ENCODE data around the gene GAK.

Gene GAK

DNA sequence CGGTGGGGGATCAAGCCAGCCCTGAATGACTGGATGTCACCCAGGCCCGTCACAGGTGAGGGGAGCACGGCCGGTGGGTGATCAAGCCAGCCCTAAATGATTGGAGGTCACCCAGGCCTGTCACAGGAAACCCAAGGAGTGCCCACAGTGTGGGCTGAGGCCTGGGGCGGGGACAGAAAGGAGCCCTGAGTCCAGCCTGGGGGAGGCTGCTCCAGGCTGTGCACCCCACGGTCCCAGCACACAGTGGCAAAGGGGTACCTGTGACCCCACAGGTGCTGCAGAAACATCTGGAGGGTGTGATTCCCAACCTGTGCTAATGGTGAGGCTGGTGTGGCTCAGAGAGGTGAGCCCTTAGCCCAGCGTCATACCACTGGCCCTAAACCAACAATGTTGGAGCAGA lies 100.0 kb downstream of the GAK start:
- no peak for DNase-seq (ENCODE audit: low read depth)
- H3K4me3 ChIP-seq (ENCODE audit: low read length), result no peak overlapping the region
- TF ChIP-seq, protein P1, sequence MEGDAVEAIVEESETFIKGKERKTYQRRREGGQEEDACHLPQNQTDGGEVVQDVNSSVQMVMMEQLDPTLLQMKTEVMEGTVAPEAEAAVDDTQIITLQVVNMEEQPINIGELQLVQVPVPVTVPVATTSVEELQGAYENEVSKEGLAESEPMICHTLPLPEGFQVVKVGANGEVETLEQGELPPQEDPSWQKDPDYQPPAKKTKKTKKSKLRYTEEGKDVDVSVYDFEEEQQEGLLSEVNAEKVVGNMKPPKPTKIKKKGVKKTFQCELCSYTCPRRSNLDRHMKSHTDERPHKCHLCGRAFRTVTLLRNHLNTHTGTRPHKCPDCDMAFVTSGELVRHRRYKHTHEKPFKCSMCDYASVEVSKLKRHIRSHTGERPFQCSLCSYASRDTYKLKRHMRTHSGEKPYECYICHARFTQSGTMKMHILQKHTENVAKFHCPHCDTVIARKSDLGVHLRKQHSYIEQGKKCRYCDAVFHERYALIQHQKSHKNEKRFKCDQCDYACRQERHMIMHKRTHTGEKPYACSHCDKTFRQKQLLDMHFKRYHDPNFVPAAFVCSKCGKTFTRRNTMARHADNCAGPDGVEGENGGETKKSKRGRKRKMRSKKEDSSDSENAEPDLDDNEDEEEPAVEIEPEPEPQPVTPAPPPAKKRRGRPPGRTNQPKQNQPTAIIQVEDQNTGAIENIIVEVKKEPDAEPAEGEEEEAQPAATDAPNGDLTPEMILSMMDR (IDR thresholded peaks at IDR 0.05; ENCODE audit: insufficient read depth, low read depth, low read length, missing control alignments), result no peak

DNA sequence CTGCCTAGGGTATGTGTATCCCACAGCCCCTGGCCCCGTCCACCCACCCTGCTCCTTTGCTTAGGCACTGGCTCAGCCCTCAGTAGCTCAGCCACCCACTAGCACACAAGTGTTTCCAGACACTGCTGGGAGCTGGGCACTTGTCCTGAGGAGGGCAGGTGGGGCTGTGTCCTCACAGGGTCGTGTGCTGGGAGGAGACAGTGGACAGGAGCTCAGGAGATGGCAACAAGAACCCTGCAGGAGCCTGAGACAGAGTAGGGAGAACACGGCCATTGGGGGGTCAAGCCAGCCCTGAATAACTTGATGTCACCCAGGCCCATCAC lies 100.7 kb downstream of the GAK start:
- TF ChIP-seq, protein P1 (IDR thresholded peaks at IDR 0.05; ENCODE audit: insufficient read depth, low read depth, low read length, missing control alignments), result no peak
- DNase-seq (ENCODE audit: low read depth), result no peak

DNA sequence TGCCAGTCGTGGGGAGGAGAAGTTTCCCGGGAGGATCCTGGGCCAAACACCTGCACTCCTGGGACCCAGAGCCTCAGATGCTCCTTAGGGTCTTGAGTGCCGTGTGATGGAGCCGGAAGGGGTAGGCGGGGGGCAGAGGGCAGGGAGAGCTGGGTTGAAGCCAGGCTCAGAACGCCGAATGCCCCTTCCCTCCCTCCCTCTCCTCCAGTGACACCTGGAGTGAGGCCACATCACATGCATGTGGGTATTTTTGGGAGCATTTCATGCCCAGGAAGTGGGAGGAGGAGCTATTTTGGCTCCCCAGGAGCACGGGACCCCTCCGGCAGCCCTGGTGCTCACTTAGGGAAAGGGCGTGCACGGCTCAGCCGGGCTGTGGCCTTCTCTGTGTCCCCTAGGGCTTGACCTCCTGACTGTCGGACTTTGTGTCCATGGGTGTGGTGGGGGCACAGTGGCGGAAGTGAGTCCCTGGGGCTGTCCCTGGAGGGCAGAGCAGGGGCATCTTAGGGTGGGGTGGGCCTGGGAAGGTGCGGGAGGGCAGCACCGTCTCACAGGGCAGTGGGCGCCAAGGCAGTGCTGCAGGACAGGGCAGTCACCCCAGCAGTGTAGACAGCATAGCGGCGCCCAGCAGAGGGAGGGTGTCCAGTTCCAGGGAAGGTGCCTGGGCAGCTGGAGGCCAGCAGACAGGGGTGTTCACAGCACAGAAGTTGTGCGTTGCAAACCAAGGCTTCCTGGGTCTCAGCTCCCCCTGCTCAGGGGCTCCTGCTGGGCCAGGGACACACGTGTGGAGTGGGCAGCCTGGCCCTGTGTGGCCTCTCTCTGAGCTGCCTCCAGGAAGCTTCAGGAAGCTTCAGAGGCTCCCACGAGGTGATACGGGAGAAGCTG lies 101.3 kb downstream of the GAK start:
- TF ChIP-seq, protein P1 (IDR thresholded peaks at IDR 0.05; ENCODE audit: insufficient read depth, low read depth, low read length, missing control alignments), result no peak
- no peak for DNase-seq (ENCODE audit: low read depth)
- H3K4me3 ChIP-seq (ENCODE audit: low read length), result no peak overlapping the region

More for the DNA sequence above, 100.7 kb downstream of the GAK start:
- H3K4me3 ChIP-seq (ENCODE audit: low read length), result no peak overlapping the region

DNA sequence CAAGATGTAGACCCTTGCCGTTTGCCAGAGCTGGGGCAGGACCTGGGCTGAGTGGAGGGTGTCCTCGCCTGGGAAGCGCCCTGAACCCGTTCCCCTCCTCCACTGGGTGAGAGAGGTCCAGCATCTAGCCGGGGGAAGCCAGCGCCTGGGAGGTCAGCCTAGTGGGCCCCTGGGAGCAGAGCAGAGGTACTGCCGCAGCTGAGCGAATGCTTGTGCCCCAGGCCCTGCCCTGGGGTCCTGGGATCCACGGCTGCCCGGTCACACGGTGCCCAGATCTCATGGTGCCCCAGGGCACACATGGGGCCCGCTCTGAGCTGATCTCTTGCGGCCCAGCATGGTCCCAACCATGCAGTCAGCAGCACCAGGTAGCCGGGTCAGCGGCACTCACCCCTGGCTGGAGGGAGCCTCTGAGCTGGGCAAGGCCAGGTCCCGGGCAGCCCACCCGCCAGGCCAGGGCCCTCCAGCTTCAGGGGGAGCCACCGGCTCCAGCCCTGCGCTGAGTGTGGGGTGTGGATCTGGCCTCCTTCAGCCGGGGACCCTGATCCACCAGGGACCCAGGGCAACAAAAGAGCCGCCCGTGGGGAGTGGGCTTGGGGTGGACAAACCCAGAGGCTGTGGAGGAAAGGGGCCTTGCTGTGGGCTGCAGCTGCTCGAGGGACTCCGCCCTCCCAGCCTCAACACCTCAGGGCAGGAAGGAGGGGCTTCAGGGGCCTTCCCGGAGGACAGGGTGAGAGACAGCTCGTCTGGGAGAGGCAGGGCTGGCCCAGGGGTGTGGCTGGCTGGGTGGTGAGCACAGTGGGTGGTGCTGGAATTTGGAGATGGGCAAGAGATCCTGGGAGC lies 102.1 kb downstream of the GAK start:
- no peak for DNase-seq (ENCODE audit: low read depth)
- no peak overlapping the region for H3K4me3 ChIP-seq (ENCODE audit: low read length)
- TF ChIP-seq, protein P1 (IDR thresholded peaks at IDR 0.05; ENCODE audit: insufficient read depth, low read depth, low read length, missing control alignments), result no peak

DNA sequence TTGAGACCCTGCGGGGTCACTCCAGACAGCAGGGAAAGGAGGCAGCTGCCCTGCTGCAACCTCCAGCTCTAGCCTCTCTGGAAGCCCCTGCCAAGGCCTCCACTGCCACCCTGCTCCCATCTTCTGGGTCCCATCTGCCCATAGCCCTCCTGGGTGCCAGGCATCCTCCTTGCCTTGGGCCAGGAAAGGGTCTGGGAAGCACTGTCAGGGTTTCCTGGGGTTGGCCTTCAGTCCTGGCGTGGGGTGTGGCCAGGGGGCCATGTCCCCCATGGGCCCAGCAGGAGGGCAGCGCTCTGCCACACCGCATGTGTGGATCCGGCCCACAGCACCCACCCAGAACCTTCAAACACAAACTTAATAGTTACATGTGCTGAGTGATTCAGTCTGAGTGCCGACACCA lies 102.8 kb downstream of the GAK start:
- DNase-seq (ENCODE audit: low read depth), result no peak
- no peak overlapping the region for H3K4me3 ChIP-seq (ENCODE audit: low read length)
- TF ChIP-seq, protein P1 (IDR thresholded peaks at IDR 0.05; ENCODE audit: insufficient read depth, low read depth, low read length, missing control alignments), result no peak

DNA sequence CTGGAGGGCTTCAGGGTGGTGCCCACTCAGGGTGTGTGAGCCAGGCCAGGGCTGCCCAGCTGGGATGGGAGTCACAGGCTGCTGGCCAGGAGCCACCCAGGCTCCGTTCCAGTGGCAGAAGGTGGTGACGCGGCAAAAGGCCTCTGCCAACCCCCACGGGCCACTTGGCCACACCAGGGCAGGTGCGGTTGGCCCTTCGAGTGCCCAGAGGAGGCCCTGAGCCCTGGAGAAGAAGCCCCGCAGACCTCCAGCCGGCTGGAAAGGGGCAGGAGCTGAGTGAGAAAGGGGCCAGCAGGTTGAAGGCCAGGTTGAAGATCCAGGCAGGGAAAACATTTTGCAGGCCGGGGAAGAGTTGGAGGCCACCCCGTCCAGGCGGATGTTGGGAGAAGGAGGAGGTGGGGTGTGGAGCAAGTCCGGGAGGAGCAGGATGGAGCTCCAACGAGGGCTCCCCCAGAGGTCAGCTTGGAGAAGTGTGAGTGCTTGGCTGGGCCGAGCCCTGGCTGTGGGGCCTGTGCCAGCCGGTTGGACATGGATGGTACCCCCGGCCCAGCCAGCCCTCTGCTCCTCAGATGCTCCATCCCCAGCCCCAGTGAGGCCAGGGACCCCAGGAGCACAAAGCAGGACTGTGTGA lies 103.4 kb downstream of the GAK start:
- no peak overlapping the region for H3K4me3 ChIP-seq (ENCODE audit: low read length)
- TF ChIP-seq, protein P1 (IDR thresholded peaks at IDR 0.05; ENCODE audit: insufficient read depth, low read depth, low read length, missing control alignments), result no peak
- DNase-seq (ENCODE audit: low read depth), result no peak

All from epithelial cell of esophagus (primary cell).